EH (cell line): ENCODE measurements around the gene CHRM5.
A peak's percentile ranks its signal among the peaks of the same experiment; 100 is the strongest.

Experiments used
- DNase-seq: peaks from one replicate; pipeline ENCODE4 v3.0.0-alpha.2; 2015; ENCODE audit warnings: low read depth

The CHRM5 gene

GRCh38 chr15:34101366-34102174 lies 133.3 kb downstream of the CHRM5 start, which contains the start of the genes EMC7 and PGBD4:
Gene EMC7, minus strand, starts transcription at chr15:34101862. Its CDS starts 23 bp downstream, at chr15:34101839.
Gene PGBD4, plus strand, starts transcription at chr15:34102083. Its CDS starts 449 bp downstream, at chr15:34102532.
- peak; percentile 100 for DNase-seq

GRCh38 chr15:34102175-34102925 lies 134.1 kb downstream of the CHRM5 start:
- no peak for DNase-seq

GRCh38 chr15:34106423-34106822 lies 138.1 kb downstream of the CHRM5 start:
- DNase-seq, result no peak

- DNase-seq, result no peak
Observed at GRCh38 chr15:34107315-34107714, 139.0 kb downstream of the CHRM5 start.

GRCh38 chr15:34109797-34110663 lies 141.7 kb downstream of the CHRM5 start:
- peak; percentile 60 for DNase-seq

GRCh38 chr15:34111488-34111887 lies 143.2 kb downstream of the CHRM5 start:
- no peak for DNase-seq

- no peak for DNase-seq
Observed at GRCh38 chr15:34114215-34114614, 145.9 kb downstream of the CHRM5 start.

GRCh38 chr15:34114739-34115138 lies 146.4 kb downstream of the CHRM5 start:
- DNase-seq, result no peak

GRCh38 chr15:34116620-34117019 lies 148.3 kb downstream of the CHRM5 start:
- DNase-seq, result peak; percentile 49
